Measurements from ENCODE around the gene PCYT2.

DNA sequence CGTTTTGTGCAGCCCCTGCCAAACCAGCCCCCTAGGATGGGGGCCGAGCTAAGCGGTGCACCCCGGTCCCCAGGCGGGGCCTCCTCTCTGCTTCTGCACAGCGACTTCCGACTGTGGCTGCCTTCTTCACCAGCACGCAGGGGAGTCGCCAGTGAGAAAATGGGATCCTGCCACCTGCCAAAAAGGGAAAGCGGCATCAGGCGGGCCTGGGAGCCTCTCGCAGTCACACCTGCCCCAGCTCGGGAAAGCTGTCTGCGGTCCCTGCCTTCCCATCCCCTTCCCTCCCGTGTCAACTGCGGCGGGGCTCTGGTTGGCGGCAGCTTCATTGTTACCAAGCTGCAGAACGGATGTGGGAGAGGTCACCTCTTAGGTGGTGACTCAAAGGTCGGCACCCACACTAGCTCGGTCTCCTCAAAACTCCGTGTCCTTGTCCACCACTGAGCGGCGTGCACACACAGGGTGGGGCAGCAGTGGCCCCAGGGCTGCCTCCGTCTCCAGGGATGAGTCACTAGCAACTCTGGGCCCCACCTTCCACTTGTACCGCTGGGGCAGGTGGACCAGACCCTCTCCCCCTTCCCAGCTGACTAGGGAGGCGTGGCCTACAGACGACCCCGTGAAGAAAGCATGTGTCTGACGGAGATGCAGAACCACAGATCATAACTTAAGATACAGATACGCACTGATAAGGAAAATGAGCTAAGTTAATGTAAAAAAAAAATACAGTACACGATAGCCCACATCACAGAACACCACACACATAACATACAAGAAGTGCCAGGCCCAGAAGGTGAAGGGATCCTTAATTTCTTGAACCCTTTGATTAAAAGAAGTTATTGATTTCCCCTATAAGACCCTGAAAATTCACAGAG, 1.5 kb upstream of the PCYT2 start:
- TF ChIP-seq, protein P1, sequence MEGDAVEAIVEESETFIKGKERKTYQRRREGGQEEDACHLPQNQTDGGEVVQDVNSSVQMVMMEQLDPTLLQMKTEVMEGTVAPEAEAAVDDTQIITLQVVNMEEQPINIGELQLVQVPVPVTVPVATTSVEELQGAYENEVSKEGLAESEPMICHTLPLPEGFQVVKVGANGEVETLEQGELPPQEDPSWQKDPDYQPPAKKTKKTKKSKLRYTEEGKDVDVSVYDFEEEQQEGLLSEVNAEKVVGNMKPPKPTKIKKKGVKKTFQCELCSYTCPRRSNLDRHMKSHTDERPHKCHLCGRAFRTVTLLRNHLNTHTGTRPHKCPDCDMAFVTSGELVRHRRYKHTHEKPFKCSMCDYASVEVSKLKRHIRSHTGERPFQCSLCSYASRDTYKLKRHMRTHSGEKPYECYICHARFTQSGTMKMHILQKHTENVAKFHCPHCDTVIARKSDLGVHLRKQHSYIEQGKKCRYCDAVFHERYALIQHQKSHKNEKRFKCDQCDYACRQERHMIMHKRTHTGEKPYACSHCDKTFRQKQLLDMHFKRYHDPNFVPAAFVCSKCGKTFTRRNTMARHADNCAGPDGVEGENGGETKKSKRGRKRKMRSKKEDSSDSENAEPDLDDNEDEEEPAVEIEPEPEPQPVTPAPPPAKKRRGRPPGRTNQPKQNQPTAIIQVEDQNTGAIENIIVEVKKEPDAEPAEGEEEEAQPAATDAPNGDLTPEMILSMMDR (conservative IDR thresholded peaks at IDR 0.05 in 1 of 2, IDR thresholded peaks at IDR 0.05 in 1 of 2; ENCODE audit: extremely low read depth in 1 of 2, insufficient read depth in 1 of 2, low read depth in 1 of 2, low read length in 2 of 2) = no peak
- no peak for TF ChIP-seq EZH2 (IDR thresholded peaks at IDR 0.05; ENCODE audit: borderline replicate concordance, low read length)

Measured in mammary epithelial cell (primary cell).